Ishikawa (cell line): ENCODE measurements around the gene FERD3L.
A peak's percentile ranks its signal among the peaks of the same experiment; 100 is the strongest.

Experiments used
- CEBPB ChIP-seq: IDR thresholded peaks from 2 replicates; pipeline ENCODE4 v1.6.1; 2012
- CREB1 ChIP-seq: IDR thresholded peaks from 2 replicates; pipeline ENCODE4 v1.6.1; 2012; ENCODE audit warnings: low read depth
- EGR1 ChIP-seq: IDR thresholded peaks from 2 replicates; pipeline ENCODE4 v1.6.1; 2012
- FOXM1 ChIP-seq: IDR thresholded peaks from 2 replicates; pipeline ENCODE4 v1.6.1; 2012; ENCODE audit warnings: low read depth, borderline replicate concordance
- NFIC ChIP-seq: IDR thresholded peaks from 2 replicates; pipeline ENCODE4 v1.6.1; 2012
- RAD21 ChIP-seq: IDR thresholded peaks from 2 replicates; pipeline ENCODE4 v1.6.1; 2012; ENCODE audit warnings: low read depth
- TAF1 ChIP-seq: IDR thresholded peaks from 2 replicates; pipeline ENCODE4 v1.6.1; 2012; ENCODE audit warnings: low read depth, mild to moderate bottlenecking
- TCF12 ChIP-seq: IDR thresholded peaks from 2 replicates; pipeline ENCODE4 v1.6.1; 2012; ENCODE audit warnings: low read depth
- TEAD4 ChIP-seq: IDR thresholded peaks from 2 replicates; pipeline ENCODE4 v1.6.1; 2012
- YY1 ChIP-seq: IDR thresholded peaks from 2 replicates; pipeline ENCODE4 v1.6.1; 2012; ENCODE audit warnings: low read depth
- ZBTB7A ChIP-seq: IDR thresholded peaks from 2 replicates; pipeline ENCODE4 v1.6.1; 2012; ENCODE audit warnings: low read depth
- TF ChIP-seq, protein P1 (sequence below): IDR thresholded peaks from 2 replicates; pipeline ENCODE4 v1.6.1; 2012
- TF ChIP-seq, protein P2 (sequence below): IDR thresholded peaks from 2 replicates; pipeline ENCODE4 v1.6.1; 2012; ENCODE audit warnings: low read depth, mild to moderate bottlenecking
- TF ChIP-seq, protein P3 (sequence below): IDR thresholded peaks from 2 replicates; pipeline ENCODE4 v1.6.1; 2012

Gene FERD3L

DNA sequence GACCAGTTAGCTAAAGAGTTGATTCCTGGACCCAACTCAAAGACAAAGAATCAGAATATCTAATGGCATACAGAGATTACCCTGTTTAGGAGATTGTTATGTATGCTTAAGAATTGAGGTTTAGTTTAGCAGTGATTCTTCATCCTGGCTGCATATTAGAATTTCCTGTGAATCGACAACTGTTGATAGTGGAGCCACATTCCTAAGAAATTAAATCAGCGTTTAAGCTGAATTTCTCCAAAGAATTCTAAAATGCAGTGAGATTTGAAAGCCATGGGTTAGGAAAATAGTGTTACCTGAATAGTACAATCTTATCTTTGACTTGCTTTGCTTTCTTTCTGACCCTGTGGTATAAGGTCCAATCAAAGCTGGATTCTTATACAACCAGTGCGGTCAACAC lies 16.4 kb upstream of the FERD3L start:
- TF ChIP-seq, protein P1, sequence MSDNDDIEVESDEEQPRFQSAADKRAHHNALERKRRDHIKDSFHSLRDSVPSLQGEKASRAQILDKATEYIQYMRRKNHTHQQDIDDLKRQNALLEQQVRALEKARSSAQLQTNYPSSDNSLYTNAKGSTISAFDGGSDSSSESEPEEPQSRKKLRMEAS = no peak
- TF ChIP-seq NFIC (no peak), TCF12 (no peak), FOXM1 (no peak), YY1 (no peak), CEBPB (no peak)
- TF ChIP-seq, protein P2, sequence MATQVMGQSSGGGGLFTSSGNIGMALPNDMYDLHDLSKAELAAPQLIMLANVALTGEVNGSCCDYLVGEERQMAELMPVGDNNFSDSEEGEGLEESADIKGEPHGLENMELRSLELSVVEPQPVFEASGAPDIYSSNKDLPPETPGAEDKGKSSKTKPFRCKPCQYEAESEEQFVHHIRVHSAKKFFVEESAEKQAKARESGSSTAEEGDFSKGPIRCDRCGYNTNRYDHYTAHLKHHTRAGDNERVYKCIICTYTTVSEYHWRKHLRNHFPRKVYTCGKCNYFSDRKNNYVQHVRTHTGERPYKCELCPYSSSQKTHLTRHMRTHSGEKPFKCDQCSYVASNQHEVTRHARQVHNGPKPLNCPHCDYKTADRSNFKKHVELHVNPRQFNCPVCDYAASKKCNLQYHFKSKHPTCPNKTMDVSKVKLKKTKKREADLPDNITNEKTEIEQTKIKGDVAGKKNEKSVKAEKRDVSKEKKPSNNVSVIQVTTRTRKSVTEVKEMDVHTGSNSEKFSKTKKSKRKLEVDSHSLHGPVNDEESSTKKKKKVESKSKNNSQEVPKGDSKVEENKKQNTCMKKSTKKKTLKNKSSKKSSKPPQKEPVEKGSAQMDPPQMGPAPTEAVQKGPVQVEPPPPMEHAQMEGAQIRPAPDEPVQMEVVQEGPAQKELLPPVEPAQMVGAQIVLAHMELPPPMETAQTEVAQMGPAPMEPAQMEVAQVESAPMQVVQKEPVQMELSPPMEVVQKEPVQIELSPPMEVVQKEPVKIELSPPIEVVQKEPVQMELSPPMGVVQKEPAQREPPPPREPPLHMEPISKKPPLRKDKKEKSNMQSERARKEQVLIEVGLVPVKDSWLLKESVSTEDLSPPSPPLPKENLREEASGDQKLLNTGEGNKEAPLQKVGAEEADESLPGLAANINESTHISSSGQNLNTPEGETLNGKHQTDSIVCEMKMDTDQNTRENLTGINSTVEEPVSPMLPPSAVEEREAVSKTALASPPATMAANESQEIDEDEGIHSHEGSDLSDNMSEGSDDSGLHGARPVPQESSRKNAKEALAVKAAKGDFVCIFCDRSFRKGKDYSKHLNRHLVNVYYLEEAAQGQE = no peak

DNA sequence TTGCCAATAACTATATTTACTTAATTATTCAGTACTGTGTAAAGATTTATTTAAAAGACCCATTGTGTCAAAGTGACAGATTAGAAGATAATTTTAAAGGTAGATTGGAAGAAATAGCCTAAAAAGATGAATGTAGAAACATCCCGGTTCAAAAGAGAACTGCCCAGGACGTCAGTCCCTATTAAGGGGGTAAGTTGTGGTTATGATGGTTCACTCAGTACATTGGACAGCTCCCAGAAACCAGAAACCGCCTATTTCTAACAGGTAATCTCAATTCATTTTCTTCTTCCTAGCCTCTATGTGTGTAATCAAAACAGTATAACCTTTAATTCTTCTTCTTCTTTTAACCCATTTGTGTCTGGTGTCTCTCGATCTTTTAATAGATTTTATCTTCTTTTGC lies 1.5 kb upstream of the FERD3L start:
- TF ChIP-seq TAF1 = no peak
- TF ChIP-seq, protein P2 = peak; percentile 93

DNA sequence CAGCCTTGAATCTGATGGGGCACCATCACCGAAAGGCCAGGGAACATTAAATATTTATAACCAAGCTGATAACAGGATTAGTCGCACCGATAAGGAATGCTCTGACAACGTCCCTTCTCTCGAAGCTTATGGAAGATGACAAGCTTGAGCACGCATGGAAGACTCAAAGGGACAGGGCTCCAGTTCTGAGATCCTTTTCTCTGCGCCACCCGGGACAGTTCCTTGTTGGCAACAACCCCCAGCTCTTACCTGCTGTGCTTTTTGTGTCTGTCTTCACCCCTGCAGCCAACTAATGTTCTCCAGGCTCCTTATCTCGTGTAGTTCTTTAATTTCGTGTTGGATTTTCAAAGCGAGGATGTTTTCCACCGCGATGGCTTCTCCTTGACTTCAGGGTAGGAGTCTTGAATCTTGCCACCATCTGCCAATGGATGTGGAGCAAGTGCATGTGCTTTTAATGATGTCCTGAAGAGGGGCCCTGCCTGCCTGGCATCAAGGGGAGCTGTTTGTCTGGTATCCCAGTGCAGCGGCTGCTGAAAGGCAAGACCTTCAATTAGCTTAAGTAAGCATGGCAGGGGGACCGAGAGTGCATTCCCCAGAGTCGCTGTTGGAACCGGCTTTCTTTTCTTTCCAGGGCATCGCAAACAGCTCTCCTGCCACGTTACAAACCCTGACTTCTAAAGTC lies 354 bp upstream of the FERD3L start:
- TF ChIP-seq YY1 = no peak

DNA sequence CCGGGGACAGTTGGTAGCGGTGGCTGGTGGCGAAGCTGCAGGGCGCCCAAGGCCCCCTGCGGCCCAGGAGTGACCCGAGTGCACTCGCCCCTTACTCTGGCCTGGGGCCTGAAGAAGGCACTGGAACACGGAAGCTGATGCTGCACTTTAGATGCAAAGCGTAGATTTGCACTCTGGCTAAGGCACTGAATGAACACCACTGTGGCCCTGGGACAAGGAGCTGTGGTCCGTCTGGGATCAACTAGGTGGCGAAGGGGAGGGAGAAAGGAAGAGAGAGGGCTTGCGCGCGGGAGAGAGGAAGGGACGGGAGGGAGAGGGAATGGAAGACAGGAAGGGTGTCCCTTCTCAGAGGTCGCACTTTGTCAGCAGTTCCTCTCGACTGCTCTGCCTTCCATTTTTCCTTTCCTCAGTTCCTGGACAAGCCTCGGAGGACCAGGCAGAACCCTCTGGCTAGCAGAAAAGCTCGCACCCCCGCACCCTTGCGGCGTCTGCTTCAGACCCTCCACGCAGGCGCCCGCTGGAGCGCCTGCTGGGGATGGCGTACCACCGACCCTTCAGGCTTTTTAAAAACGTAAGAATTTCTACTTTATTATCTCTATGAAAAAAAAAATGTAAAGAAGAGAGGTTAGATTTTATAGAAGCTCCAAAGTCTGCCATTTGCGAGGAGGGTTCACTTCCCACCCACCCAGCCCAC lies 1.2 kb downstream of the FERD3L start:
- no peak for TF ChIP-seq FOXM1
- TF ChIP-seq EGR1 = no peak
- TF ChIP-seq, protein P3, sequence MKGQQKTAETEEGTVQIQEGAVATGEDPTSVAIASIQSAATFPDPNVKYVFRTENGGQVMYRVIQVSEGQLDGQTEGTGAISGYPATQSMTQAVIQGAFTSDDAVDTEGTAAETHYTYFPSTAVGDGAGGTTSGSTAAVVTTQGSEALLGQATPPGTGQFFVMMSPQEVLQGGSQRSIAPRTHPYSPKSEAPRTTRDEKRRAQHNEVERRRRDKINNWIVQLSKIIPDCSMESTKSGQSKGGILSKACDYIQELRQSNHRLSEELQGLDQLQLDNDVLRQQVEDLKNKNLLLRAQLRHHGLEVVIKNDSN = no peak
- TF ChIP-seq, protein P1 = no peak
- TF ChIP-seq ZBTB7A = no peak
- TF ChIP-seq YY1 = no peak
- TF ChIP-seq, protein P2 = no peak
- TF ChIP-seq TAF1 = no peak
- TF ChIP-seq CREB1 = no peak
- no peak for TF ChIP-seq TEAD4

DNA sequence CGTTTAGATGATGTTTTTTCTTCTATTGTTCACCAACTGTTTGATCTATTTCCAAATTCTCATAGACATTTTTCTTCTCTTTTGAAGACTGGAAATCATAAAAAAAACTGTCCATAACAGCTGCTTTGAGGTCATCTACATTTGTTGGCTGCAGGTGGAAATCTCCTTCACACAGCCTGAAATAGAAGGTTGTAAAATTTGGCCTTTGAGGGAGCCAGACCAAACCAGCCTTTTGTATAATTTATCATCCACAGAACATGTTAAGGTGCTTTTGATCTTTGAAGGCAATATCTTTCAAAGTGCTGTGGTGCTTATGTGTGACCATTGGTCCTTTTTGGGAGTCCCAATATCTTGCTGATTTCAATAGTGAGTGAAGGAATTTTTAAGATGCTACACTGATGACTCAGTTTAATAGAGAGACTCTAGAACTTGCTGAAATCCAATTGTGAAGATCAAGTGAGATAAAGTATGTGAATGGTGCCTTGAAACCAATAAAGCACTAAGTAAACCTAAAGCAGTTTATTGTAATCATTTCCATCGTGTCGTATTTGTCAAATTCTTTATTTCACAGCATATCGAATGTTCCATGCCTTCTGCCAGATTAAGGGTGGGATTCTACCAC lies 5.4 kb downstream of the FERD3L start:
- TF ChIP-seq FOXM1 = no peak

DNA sequence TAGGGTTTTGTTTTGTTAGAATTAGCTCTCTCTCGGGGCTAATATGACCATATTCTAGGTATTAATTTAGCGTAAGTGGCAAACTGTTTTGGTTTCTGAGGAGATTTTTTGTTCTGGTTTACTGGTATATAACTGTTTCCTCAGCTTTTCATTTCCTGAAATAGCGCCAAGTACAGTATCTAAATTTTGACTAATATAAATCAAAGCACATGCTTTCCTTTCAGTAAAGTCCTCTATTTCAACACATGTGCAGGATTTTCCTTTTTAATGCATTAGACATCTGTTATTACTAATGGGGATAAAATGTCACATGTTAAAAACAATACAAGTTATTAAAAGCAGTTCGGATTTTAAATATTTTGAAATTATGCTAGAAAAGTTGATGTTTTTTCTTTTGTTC lies 11.3 kb downstream of the FERD3L start:
- TF ChIP-seq EGR1 (no peak), TEAD4 (no peak), FOXM1 (no peak), CREB1 (no peak), ZBTB7A (no peak), RAD21 (no peak), TCF12 (no peak), YY1 (no peak)
- TF ChIP-seq, protein P2 = no peak
- TF ChIP-seq, protein P1 = no peak
